Measurements from ENCODE around the gene CCDC97.
A peak's percentile ranks its signal among the peaks of the same experiment; 100 is the strongest.

DNA sequence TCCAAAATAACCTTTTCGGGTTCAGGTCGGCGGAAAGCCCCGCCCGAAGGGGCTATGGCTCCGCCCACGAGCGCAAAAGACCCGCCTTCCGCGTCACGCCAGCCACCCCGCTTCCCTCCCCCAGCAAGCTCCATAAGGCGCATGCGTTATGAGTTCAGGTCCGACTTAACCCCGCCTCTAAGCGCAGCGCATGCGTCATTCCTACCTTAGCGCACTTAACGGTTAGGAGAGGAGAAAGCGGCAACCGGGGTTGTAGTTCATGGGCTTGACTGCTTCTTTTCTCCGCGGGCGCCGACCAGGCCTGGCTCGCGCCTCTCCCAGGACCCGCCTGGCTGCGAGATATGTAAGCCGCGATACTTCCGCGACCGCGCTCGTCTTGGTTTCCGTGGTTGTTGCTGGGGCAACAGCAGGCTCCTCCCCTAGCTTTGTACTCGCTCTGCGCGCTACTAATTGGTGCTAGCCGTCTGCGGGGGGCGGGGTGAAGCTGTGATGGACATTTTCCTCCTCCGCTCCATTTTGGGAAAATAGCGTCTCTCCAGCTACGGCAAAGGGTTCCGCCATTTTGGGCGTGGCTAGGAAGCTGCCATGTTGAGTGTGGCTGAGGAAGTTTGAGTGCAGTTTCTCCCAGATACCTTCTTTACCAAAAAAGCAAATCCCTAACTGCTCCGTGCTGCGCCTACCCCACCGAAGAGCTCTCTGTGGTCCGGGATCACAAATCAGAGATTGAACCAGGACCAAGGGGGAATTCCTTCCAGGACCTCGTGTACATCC, 54.0 kb downstream of the CCDC97 start, which contains the start of gene B9D2:
- TF ChIP-seq, protein P1, sequence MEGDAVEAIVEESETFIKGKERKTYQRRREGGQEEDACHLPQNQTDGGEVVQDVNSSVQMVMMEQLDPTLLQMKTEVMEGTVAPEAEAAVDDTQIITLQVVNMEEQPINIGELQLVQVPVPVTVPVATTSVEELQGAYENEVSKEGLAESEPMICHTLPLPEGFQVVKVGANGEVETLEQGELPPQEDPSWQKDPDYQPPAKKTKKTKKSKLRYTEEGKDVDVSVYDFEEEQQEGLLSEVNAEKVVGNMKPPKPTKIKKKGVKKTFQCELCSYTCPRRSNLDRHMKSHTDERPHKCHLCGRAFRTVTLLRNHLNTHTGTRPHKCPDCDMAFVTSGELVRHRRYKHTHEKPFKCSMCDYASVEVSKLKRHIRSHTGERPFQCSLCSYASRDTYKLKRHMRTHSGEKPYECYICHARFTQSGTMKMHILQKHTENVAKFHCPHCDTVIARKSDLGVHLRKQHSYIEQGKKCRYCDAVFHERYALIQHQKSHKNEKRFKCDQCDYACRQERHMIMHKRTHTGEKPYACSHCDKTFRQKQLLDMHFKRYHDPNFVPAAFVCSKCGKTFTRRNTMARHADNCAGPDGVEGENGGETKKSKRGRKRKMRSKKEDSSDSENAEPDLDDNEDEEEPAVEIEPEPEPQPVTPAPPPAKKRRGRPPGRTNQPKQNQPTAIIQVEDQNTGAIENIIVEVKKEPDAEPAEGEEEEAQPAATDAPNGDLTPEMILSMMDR (IDR thresholded peaks at IDR 0.05): peak in 1 of 5 experiments; percentile 13
- TF ChIP-seq POLR2AphosphoS5 (IDR thresholded peaks at IDR 0.05) (peak; percentile 6 to 73 (median 54)), POLR2A (IDR thresholded peaks at IDR 0.05) (peak; percentile 69)
